Stimulated activated naive CD8-positive, alpha-beta T cell treated with anti-CD3 and anti-CD28 coated beads, Interleukin-15, Interleukin-2, amounts not matched to agents 100 ng/mL and 50 ng/mL, for 24 hours (primary cell): ENCODE measurements around the gene TAOK2.

Experiments
- H3K27ac Mint-ChIP-seq: one replicate; pipeline ENCODE4 v1.8.0; 2021; ENCODE audit warnings: mild to moderate bottlenecking, mixed read lengths
- H3K27me3 Mint-ChIP-seq: one replicate; pipeline ENCODE4 v1.8.0; 2021; ENCODE audit warnings: mixed read lengths
- H3K36me3 Mint-ChIP-seq: one replicate; pipeline ENCODE4 v1.8.0; 2021; ENCODE audit warnings: low read depth, mixed read lengths
- H3K4me1 Mint-ChIP-seq: one replicate; pipeline ENCODE4 v1.8.0; 2021; ENCODE audit warnings: low read depth, mixed read lengths
- H3K4me3 Mint-ChIP-seq: one replicate; pipeline ENCODE4 v1.8.0; 2021; ENCODE audit warnings: mild to moderate bottlenecking, mixed read lengths
- H3K9me3 Mint-ChIP-seq: one replicate; pipeline ENCODE4 v1.8.0; 2021; ENCODE audit warnings: mixed read lengths

The TAOK2 gene

DNA sequence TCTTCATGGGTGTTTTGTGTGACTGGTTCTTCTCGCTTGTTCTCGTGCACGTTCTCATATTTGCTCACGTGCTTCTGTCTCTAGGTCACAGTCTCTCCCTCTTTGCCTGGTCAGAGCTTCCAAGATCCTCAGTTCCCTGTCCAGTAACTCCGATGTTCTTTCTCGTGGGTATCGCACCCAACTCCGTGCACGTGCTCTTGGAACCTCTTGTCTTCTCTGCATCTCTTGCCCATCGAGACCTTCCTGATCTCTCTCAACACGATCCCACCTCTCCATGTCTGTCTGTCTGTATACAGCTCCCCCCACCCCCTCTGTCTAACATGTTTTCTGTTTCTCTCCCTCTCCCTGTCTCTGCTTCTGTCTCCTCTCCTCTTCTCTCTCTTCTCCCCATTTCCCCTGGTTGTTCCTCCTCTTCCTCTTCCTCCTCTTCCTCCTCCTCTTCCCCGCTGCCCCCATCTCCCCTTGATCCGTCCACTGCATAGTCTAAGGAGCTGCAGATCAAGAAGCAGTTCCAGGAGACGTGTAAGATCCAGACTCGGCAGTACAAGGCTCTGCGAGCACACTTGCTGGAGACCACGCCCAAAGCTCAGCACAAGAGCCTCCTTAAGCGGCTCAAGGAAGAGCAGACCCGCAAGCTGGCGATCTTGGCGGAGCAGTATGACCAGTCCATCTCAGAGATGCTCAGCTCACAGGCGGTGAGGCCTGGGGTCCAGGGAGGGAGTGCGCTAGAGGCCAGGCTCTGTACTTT is 15.6 kb downstream of the TAOK2 start:
- Mint-ChIP-seq H3K4me3 (no peak overlapping the region), H3K4me1 (peaks cover 6% of the 10 kb centered on the region), H3K27ac (peak overlapping the region; percentile 23), H3K36me3 (peaks cover 50% of the 10 kb centered on the region), H3K27me3 (no peaks in the 10 kb centered on the region), H3K9me3 (no peaks in the 10 kb centered on the region)

DNA sequence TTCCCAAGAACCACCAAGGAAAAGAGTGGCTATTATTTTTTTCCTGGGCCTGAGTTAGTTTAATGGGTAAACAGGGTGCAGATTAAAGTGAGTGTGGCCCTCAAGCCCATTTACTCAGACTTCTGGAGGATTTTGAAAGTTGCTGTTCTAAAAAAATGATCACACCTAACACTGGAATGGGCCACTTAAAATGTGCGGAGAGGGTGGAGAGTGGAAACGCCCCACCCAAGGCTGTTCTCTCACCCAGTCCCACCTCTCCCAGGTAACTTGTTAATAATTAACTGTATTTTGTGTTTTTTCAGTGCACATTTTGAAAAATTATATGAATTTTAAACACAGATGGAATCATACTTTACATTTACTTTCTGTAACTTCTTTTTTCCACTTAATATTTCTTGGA is 16.4 kb downstream of the TAOK2 start:
- no peaks in the 10 kb centered on the region for H3K27me3 Mint-ChIP-seq
- peaks cover 13% of the 10 kb centered on the region for H3K4me1 Mint-ChIP-seq
- H3K4me3 Mint-ChIP-seq = no peak overlapping the region
- no peaks in the 10 kb centered on the region for H3K9me3 Mint-ChIP-seq
- no peak overlapping the region for H3K27ac Mint-ChIP-seq
- H3K36me3 Mint-ChIP-seq = peaks cover 43% of the 10 kb centered on the region

DNA sequence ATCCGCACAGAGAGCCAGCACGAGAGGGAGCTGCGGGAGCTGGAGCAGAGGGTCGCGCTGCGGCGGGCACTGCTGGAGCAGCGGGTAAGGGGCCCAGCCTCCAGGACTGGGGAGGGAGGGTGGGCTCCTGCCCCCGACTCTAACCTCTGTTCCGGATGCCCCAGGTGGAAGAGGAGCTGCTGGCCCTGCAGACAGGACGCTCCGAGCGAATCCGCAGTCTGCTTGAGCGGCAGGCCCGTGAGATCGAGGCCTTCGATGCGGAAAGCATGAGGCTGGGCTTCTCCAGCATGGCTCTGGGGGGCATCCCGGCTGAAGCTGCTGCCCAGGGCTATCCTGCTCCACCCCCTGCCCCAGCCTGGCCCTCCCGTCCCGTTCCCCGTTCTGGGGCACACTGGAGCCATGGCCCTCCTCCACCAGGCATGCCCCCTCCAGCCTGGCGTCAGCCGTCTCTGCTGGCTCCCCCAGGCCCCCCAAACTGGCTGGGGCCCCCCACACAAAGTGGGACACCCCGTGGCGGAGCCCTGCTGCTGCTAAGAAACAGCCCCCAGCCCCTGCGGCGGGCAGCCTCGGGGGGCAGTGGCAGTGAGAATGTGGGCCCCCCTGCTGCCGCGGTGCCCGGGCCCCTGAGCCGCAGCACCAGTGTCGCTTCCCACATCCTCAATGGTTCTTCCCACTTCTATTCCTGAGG is 17.4 kb downstream of the TAOK2 start:
- Mint-ChIP-seq H3K4me3 (no peak overlapping the region), H3K4me1 (peaks cover 19% of the 10 kb centered on the region), H3K27me3 (no peaks in the 10 kb centered on the region), H3K36me3 (peaks cover 38% of the 10 kb centered on the region), H3K9me3 (no peaks in the 10 kb centered on the region), H3K27ac (no peak overlapping the region)

DNA sequence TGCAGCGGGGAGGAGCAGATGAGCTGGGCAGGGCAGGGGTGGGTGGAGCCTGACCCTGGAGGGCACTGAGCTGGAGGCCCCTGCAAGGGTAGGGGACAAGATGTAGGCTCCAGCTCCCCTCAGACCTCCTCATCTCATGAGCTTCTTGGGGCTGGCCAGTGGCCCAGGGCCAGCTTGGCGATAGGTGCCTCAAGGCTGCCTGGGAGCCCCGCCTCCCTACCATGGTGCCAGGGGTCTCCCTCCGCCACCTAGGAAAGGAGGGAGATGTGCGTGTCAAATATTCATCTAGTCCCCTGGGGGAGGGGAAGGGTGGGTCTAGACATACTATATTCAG is 17.9 kb downstream of the TAOK2 start:
- no peak overlapping the region for H3K27ac Mint-ChIP-seq
- no peak overlapping the region for H3K4me3 Mint-ChIP-seq
- peaks cover 37% of the 10 kb centered on the region for H3K36me3 Mint-ChIP-seq
- H3K9me3 Mint-ChIP-seq = no peaks in the 10 kb centered on the region
- H3K27me3 Mint-ChIP-seq = no peaks in the 10 kb centered on the region
- peaks cover 19% of the 10 kb centered on the region for H3K4me1 Mint-ChIP-seq

- H3K4me3 Mint-ChIP-seq = no peak overlapping the region
- H3K36me3 Mint-ChIP-seq = peaks cover 41% of the 10 kb centered on the region
- H3K4me1 Mint-ChIP-seq = peaks cover 24% of the 10 kb centered on the region
- no peaks in the 10 kb centered on the region for H3K9me3 Mint-ChIP-seq
- H3K27me3 Mint-ChIP-seq = no peaks in the 10 kb centered on the region
- H3K27ac Mint-ChIP-seq = no peak overlapping the region
These were observed 18.8 kb downstream of the TAOK2 start for GRCh38 chr16:29992344-29992967.

GRCh38 chr16:29993191-29993902 is 19.7 kb downstream of the TAOK2 start:
- no peak overlapping the region for H3K27ac Mint-ChIP-seq
- no peaks in the 10 kb centered on the region for H3K9me3 Mint-ChIP-seq
- H3K4me1 Mint-ChIP-seq = peaks cover 31% of the 10 kb centered on the region
- H3K36me3 Mint-ChIP-seq = peaks cover 42% of the 10 kb centered on the region
- no peaks in the 10 kb centered on the region for H3K27me3 Mint-ChIP-seq
- no peak overlapping the region for H3K4me3 Mint-ChIP-seq

GRCh38 chr16:29993903-29994599 is 20.4 kb downstream of the TAOK2 start:
- Mint-ChIP-seq H3K4me3 (peak overlapping the region; percentile 97), H3K27ac (peak overlapping the region; percentile 99), H3K9me3 (no peaks in the 10 kb centered on the region), H3K27me3 (no peaks in the 10 kb centered on the region), H3K4me1 (peaks cover 34% of the 10 kb centered on the region), H3K36me3 (peaks cover 43% of the 10 kb centered on the region)

- peak overlapping the region; percentile 97 for H3K4me3 Mint-ChIP-seq
- peak overlapping the region; percentile 99 for H3K27ac Mint-ChIP-seq
- H3K36me3 Mint-ChIP-seq = peaks cover 46% of the 10 kb centered on the region
- H3K27me3 Mint-ChIP-seq = no peaks in the 10 kb centered on the region
- no peaks in the 10 kb centered on the region for H3K9me3 Mint-ChIP-seq
- H3K4me1 Mint-ChIP-seq = peaks cover 34% of the 10 kb centered on the region
These were observed 21.1 kb downstream of the TAOK2 start for GRCh38 chr16:29994600-29995323.

- Mint-ChIP-seq H3K9me3 (no peaks in the 10 kb centered on the region), H3K27ac (peak within 1 kb of the TSS; percentile 99), H3K4me3 (peak within 1 kb of the TSS; percentile 97), H3K4me1 (peaks cover 34% of the 10 kb centered on the region), H3K36me3 (peaks cover 40% of the 10 kb centered on the region), H3K27me3 (no peaks in the 10 kb centered on the region)
These were observed 21.7 kb downstream of the TAOK2 start, which contains the start of gene HIRIP3 for GRCh38 chr16:29995324-29995910. Gene HIRIP3 (minus strand): TSS chr16:29995617. CDS start chr16:29995605, 12 bp downstream.

GRCh38 chr16:29995911-29996765 is 22.5 kb downstream of the TAOK2 start, which contains the start of gene INO80E:
Gene INO80E (plus strand): TSS chr16:29996241. CDS start chr16:29996311, 70 bp downstream.
- Mint-ChIP-seq H3K4me1 (peaks cover 34% of the 10 kb centered on the region), H3K36me3 (peaks cover 37% of the 10 kb centered on the region), H3K27me3 (no peaks in the 10 kb centered on the region), H3K27ac (peak within 1 kb of the TSS; percentile 99), H3K9me3 (no peaks in the 10 kb centered on the region), H3K4me3 (peak within 1 kb of the TSS; percentile 97)

DNA sequence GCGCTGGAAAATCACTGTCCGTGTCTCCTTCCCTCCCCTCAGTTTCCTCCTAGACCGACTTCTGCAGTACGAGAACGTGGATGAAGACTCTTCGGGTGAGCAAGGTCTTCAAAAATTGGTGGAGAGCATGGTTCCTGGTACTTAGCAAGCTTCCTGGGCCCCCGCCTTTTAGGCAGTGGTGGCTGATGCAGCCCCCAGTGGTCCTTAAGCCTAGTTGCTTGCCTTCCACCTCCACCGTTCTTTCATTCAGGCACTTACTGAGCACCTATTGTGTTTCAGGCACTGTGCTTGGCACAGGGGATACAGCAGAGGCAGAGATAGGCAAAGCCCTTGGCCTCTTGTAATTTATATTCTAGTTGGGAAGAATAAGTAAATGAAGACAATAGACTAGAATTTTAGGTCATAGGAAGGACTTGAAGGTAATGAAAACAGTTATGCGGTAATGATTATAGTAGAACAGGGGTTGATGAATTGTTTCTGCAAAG is 23.1 kb downstream of the TAOK2 start:
- H3K4me3 Mint-ChIP-seq = peak overlapping the region; percentile 97
- no peaks in the 10 kb centered on the region for H3K27me3 Mint-ChIP-seq
- peak overlapping the region; percentile 99 for H3K27ac Mint-ChIP-seq
- H3K36me3 Mint-ChIP-seq = peaks cover 41% of the 10 kb centered on the region
- H3K9me3 Mint-ChIP-seq = no peaks in the 10 kb centered on the region
- peaks cover 34% of the 10 kb centered on the region for H3K4me1 Mint-ChIP-seq

DNA sequence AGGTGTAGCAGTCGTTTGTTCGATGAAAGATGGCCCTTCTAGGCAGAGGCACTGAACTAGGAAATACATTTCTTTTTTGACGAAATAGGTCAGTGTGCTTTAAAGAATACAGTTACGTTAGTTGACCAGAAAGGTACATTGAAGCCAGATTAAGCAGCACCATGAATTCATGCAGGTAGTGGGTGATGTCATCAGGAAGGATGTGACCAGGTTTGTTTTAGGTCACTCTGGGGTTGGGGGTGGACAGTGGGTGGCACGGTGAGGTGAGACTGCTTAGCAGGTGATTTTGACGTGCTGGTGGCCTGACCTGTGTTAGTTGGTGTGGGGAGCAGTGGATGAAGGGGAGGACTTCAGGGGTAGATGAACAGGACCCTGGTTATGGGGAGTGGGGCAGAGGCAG is 25.9 kb downstream of the TAOK2 start:
- peaks cover 25% of the 10 kb centered on the region for H3K4me1 Mint-ChIP-seq
- H3K27ac Mint-ChIP-seq = no peak overlapping the region
- H3K36me3 Mint-ChIP-seq = peaks cover 47% of the 10 kb centered on the region
- no peak overlapping the region for H3K4me3 Mint-ChIP-seq
- H3K9me3 Mint-ChIP-seq = no peaks in the 10 kb centered on the region
- no peaks in the 10 kb centered on the region for H3K27me3 Mint-ChIP-seq
